H9 (cell line): ENCODE results near the gene ORMDL2. TPM values are rescaled to one million over a fixed set of nuclear protein-coding genes. Genes with fewer than 3 reads are reported as not detected.

Experiments used
- DNase-seq: peaks from one replicate; pipeline ENCODE4 v3.0.0-alpha.2; 2017
- H2AFZ ChIP-seq: one replicate; pipeline ENCODE4 v1.6.1; 2013; ENCODE audit warnings: mild to moderate bottlenecking, low read length, control low read depth, moderate library complexity
- H2AK5ac ChIP-seq: 2 replicates; pipeline ENCODE4 v1.6.1; 2013; ENCODE audit warnings: low read length, control low read depth, mixed read lengths; ENCODE audit not compliant: insufficient read length
- H2BK120ac ChIP-seq: one replicate; pipeline ENCODE4 v1.6.1; 2013; ENCODE audit warnings: low read depth, mild to moderate bottlenecking, low read length, control low read depth, inconsistent platforms; ENCODE audit not compliant: poor library complexity, severe bottlenecking
- H2BK12ac ChIP-seq: 2 replicates; pipeline ENCODE4 v1.6.1; 2013; ENCODE audit warnings: low read length, control low read depth, mixed read lengths, low read depth; ENCODE audit not compliant: insufficient read length
- H2BK15ac ChIP-seq: 2 replicates; pipeline ENCODE4 v1.6.1; 2013; ENCODE audit warnings: low read depth, low read length, control low read depth
- H2BK20ac ChIP-seq: one replicate; pipeline ENCODE4 v1.6.1; 2013; ENCODE audit warnings: low read depth, mild to moderate bottlenecking, low read length, control low read depth, inconsistent platforms; ENCODE audit not compliant: poor library complexity, severe bottlenecking
- H2BK5ac ChIP-seq: 2 replicates; pipeline ENCODE4 v1.6.1; 2013; ENCODE audit warnings: low read length, control low read depth, mixed read lengths; ENCODE audit not compliant: insufficient read length
- H3K14ac ChIP-seq: 2 replicates; pipeline ENCODE4 v1.6.1; 2013; ENCODE audit warnings: low read length, control low read depth; ENCODE audit not compliant: insufficient read depth
- H3K18ac ChIP-seq: 2 replicates; pipeline ENCODE4 v1.6.1; 2013; ENCODE audit warnings: low read depth, mild to moderate bottlenecking, mixed read lengths, low read length, control low read depth; ENCODE audit not compliant: insufficient read length
- H3K23ac ChIP-seq: 2 replicates; pipeline ENCODE4 v1.6.1; 2013; ENCODE audit warnings: low read length, control low read depth, mixed read lengths, low read depth; ENCODE audit not compliant: insufficient read length
- H3K23me2 ChIP-seq: 2 replicates; pipeline ENCODE4 v1.6.1; 2013; ENCODE audit warnings: low read depth, mild to moderate bottlenecking, mixed read lengths, low read length, control low read depth; ENCODE audit not compliant: insufficient read length, poor library complexity, severe bottlenecking
- H3K27ac ChIP-seq: 2 replicates; pipeline ENCODE4 v1.5.1; 2013; ENCODE audit warnings: low read length, control low read depth, mixed read lengths, low read depth; ENCODE audit not compliant: insufficient read length
- H3K27me3 ChIP-seq: 2 replicates; pipeline ENCODE4 v1.6.1; 2013; ENCODE audit warnings: low read length, control low read depth, inconsistent platforms; ENCODE audit not compliant: insufficient read depth
- H3K4ac ChIP-seq: 2 replicates; pipeline ENCODE4 v1.6.1; 2013; ENCODE audit warnings: low read depth, mild to moderate bottlenecking, control low read depth, inconsistent platforms, low read length, moderate library complexity
- H3K4me1 ChIP-seq: 2 replicates; pipeline ENCODE4 v1.6.1; 2013; ENCODE audit warnings: low read length, control low read depth, inconsistent platforms; ENCODE audit not compliant: insufficient read depth
- H3K4me2 ChIP-seq: 2 replicates; pipeline ENCODE4 v1.6.1; 2013; ENCODE audit warnings: low read length, control low read depth, mixed read lengths; ENCODE audit not compliant: insufficient read length, insufficient read depth
- H3K56ac ChIP-seq: 2 replicates; pipeline ENCODE4 v1.6.1; 2013; ENCODE audit warnings: low read depth, mild to moderate bottlenecking, mixed read lengths, low read length, control low read depth; ENCODE audit not compliant: insufficient read length
- H3K79me1 ChIP-seq: 2 replicates; pipeline ENCODE4 v1.6.1; 2013; ENCODE audit warnings: low read depth, mild to moderate bottlenecking, moderate library complexity, low read length, control low read depth, inconsistent platforms; ENCODE audit not compliant: insufficient read depth, poor library complexity, severe bottlenecking
- H3K79me2 ChIP-seq: 2 replicates; pipeline ENCODE4 v1.6.1; 2013; ENCODE audit warnings: low read length, control low read depth, inconsistent platforms; ENCODE audit not compliant: insufficient read depth
- H3K9ac ChIP-seq: 2 replicates; pipeline ENCODE4 v1.6.1; 2013; ENCODE audit warnings: low read length, control low read depth, mixed read lengths; ENCODE audit not compliant: insufficient read length; ENCODE audit errors: extremely low read depth
- H3K9me3 ChIP-seq: one replicate; pipeline ENCODE4 v1.6.1; 2013; ENCODE audit warnings: low read depth, low read length, inconsistent platforms; ENCODE audit not compliant: control insufficient read depth
- H3T11ph ChIP-seq: one replicate; pipeline ENCODE4 v1.6.1; 2013; ENCODE audit warnings: mild to moderate bottlenecking, low read length, control low read depth, inconsistent platforms
- H4K20me1 ChIP-seq: one replicate; pipeline ENCODE4 v1.6.1; 2013; ENCODE audit not compliant: control insufficient read depth, insufficient read length, insufficient read depth
- H4K5ac ChIP-seq: 2 replicates; pipeline ENCODE4 v1.6.1; 2013; ENCODE audit warnings: low read depth, mild to moderate bottlenecking, mixed read lengths, low read length, control low read depth; ENCODE audit not compliant: insufficient read length
- H4K8ac ChIP-seq: replicated peaks from 2 replicates; pipeline ENCODE4 v1.6.1; 2013; ENCODE audit warnings: low read length, control low read depth, mixed read lengths, low read depth; ENCODE audit not compliant: insufficient read length
- H4K91ac ChIP-seq: 2 replicates; pipeline ENCODE4 v1.6.1; 2013; ENCODE audit warnings: low read depth, mild to moderate bottlenecking, moderate library complexity, mixed read lengths, low read length, control low read depth; ENCODE audit not compliant: insufficient read length
- H3K27ac Mint-ChIP-seq, 3 experiments: 2 replicates in 2 of 3; 3 replicates in 1 of 3; pipeline ENCODE4 v1.8.0; 2020 to 2021; ENCODE audit warnings: mixed read lengths in 3 of 3, mild to moderate bottlenecking in 1 of 3, moderate library complexity in 1 of 3
- H3K27me3 Mint-ChIP-seq: 2 replicates; pipeline ENCODE4 v1.8.0; 2021; ENCODE audit warnings: low read depth, mild to moderate bottlenecking, moderate library complexity, mixed read lengths
- H3K36me3 Mint-ChIP-seq, 3 experiments: 2 replicates in 2 of 3; 3 replicates in 1 of 3; pipeline ENCODE4 v1.8.0; 2020 to 2021; ENCODE audit warnings: low read depth in 3 of 3, mixed read lengths in 3 of 3; ENCODE audit not compliant: insufficient read depth in 1 of 3
- H3K4me1 Mint-ChIP-seq, 2 experiments: 2 replicates each; pipeline ENCODE4 v1.8.0; 2020; ENCODE audit warnings: mixed read lengths in 2 of 2
- H3K4me3 Mint-ChIP-seq, 2 experiments: 2 replicates in 1 of 2; 3 replicates in 1 of 2; pipeline ENCODE4 v1.8.0; 2020 to 2021; ENCODE audit warnings: mild to moderate bottlenecking in 2 of 2, mixed read lengths in 2 of 2, moderate library complexity in 1 of 2
- H3K9me3 Mint-ChIP-seq, 2 experiments: 2 replicates in 1 of 2; 3 replicates in 1 of 2; pipeline ENCODE4 v1.8.0; 2020; ENCODE audit warnings: mild to moderate bottlenecking in 2 of 2, mixed read lengths in 2 of 2, moderate library complexity in 1 of 2
- CTCF ChIP-seq: fragments of 200-600 bp; sonication (generic); conservative IDR thresholded peaks from 3 replicates; pipeline ENCODE4 v1.8.0; 2021; ENCODE audit warnings: antibody characterized with exemption, mild to moderate bottlenecking
- WGBS: extraction: QIAGEN DNeasy Blood & Tissue Kit; methylation state at CpG from one replicate; pipeline ENCODE4 v1.1.7; 2013; ENCODE audit warnings: missing lambda C conversion rate, low lambda C conversion rate, mixed read lengths; ENCODE audit not compliant: insufficient read length; ENCODE audit errors: extremely low coverage; 5-methylcytosine and 5-hydroxymethylcytosine counted together
- long read RNA-seq: library from polyadenylated mRNA; unstranded; transcript quantifications from one replicate; pipeline ENCODE4 v2.0.0, GENCODE V29; 2020
- total RNA-seq: library from RNA; stranded (reverse); gene quantifications from 2 replicates; pipeline ENCODE4 v1.2.1, GENCODE V29; 2021

The ORMDL2 gene
- total RNA-seq = 51.3 and 53.1 TPM in 2 replicates
- long read RNA-seq, transcript ORMDL2-201 (4 exons, 2,141 nt) = major isoform, 27 of 29 reads
- long read RNA-seq, partial matches to known transcripts = 1 of 29 reads
- long read RNA-seq, other reads (novel, unspliced or antisense) = 1 of 29 reads

GRCh38 chr12:55817345-55818139, at the start of gene ORMDL2, which contains the start of gene SARNP:
ORMDL2 (plus strand) TSS chr12:55818041; CDS start chr12:55819000, 959 bp downstream.
SARNP (minus strand) TSS chr12:55817724; CDS start chr12:55817701, 23 bp downstream.
- Histone ChIP-seq H4K5ac (peak within 1 kb of the TSS; percentile 59), H4K8ac (no peak within 1 kb of the TSS), H2BK20ac (no peak within 1 kb of the TSS), H4K91ac (no peak within 1 kb of the TSS), H2AK5ac (no peak within 1 kb of the TSS), H3K27me3 (no peaks in the 10 kb centered on the region), H3K18ac (peak within 1 kb of the TSS; percentile 73), H3K79me2 (peaks cover 37% of the 10 kb centered on the region; the same call in 1 of the 2 replicates), H3K4me2 (peak within 1 kb of the TSS; percentile 96), H2BK15ac (no peak within 1 kb of the TSS), H3T11ph (no peak within 1 kb of the TSS), H3K4ac (no peak within 1 kb of the TSS), H3K56ac (peak within 1 kb of the TSS; percentile 68), H2BK12ac (no peak within 1 kb of the TSS), H3K79me1 (peaks cover 8% of the 10 kb centered on the region), H3K27ac (peak within 1 kb of the TSS; percentile 59), H3K14ac (peak within 1 kb of the TSS; percentile 59; the same call in 1 of the 2 replicates), H4K20me1 (no peaks in the 10 kb centered on the region), H2BK5ac (peak within 1 kb of the TSS; percentile 67), H2BK120ac (no peak within 1 kb of the TSS), H3K9me3 (no peaks in the 10 kb centered on the region), H3K23me2 (peaks cover 10% of the 10 kb centered on the region), H3K9ac (peak within 1 kb of the TSS; percentile 98), H2AFZ (no peak within 1 kb of the TSS), H3K23ac (no peak within 1 kb of the TSS), H3K4me1 (peaks cover 2% of the 10 kb centered on the region; the same call in 1 of the 2 replicates)
- DNase-seq = peak; percentile 100
- Mint-ChIP-seq H3K36me3 (peaks cover 21 to 52% (median 45%) of the 10 kb centered on the region in 3 experiments; a peak in 6 of 7 replicates), H3K27ac (no peak within 1 kb of the TSS; a peak in 2 of 7 replicates), H3K27me3 (no peaks in the 10 kb centered on the region), H3K4me1 (peaks cover 42% of the 10 kb centered on the region in 2 experiments), H3K9me3 (no peaks in the 10 kb centered on the region), H3K4me3 (no peak within 1 kb of the TSS; a peak in 1 of 5 replicates)
- TF ChIP-seq CTCF = no peak
- WGBS = no CpG with 5 or more reads among the region's 38 CpGs
